Adrenal gland (tissue), 5 donors: ENCODE measurements around the gene HYCC2.

Experiments used
- CTCF ChIP-seq, 6 experiments: fragments of 450-650 bp in 4 of 6; fragments of 200-600 bp in 2 of 6; sonication (generic) in 1 of 6; IDR thresholded peaks; 1 replicate in 5 of 6; 2 replicates in 1 of 6; pipeline versions ENCODE4 v1.5.1 to v1.8.0; 2016 to 2021; ENCODE audit warnings: antibody characterized with exemption in 6 of 6, mild to moderate bottlenecking in 2 of 6, moderate library complexity in 1 of 6
- POLR2A ChIP-seq, 2 donors: fragments of 450-650 bp; IDR thresholded peaks; one replicate each; pipeline ENCODE4 v1.6.1; 2017; ENCODE audit warnings: antibody characterized with exemption in 2 of 2, mild to moderate bottlenecking in 2 of 2, moderate library complexity in 1 of 2
- donor health status: DM: no; HTN: no; CAD: no.

- no peak for TF ChIP-seq CTCF (IDR thresholded peaks at IDR 0.05)
- TF ChIP-seq POLR2A (IDR thresholded peaks at IDR 0.05): no peak
Measured at GRCh38 chr2:201046881-201047280, 24.6 kb downstream of the HYCC2 start.
